SK-N-SH (cell line): ENCODE measurements around the gene GSTM3. TPM values are rescaled to one million over a fixed set of nuclear protein-coding genes. Genes with fewer than 3 reads are reported as not detected.

Experiments
- CTCF ChIA-PET: fragments of 300-600, 350-600 bp; formaldehyde crosslinking; extraction: SDS; loops from one replicate; lab custom pipeline; 2021; lab: Yijun Ruan, JAX
- POLR2A ChIA-PET: fragments of 350-600 bp; sonication (Branson Sonifier 250); formaldehyde crosslinking; extraction: SDS; loops from one replicate; lab custom pipeline; 2020; ENCODE audit warnings: antibody characterized with exemption, inconsistent platforms; lab: Yijun Ruan, JAX
- DNase-seq: peaks from one replicate; pipeline ENCODE4 v3.0.0; 2012
- H2AFZ ChIP-seq: fragments of 200-600 bp; sonication (generic); 2 replicates; pipeline ENCODE4 v1.8.1; 2016; ENCODE audit warnings: antibody characterized with exemption, mild to moderate bottlenecking, low read depth
- H3F3A ChIP-seq: fragments of 200-600 bp; sonication (generic); replicated peaks from 2 replicates; pipeline ENCODE3; 2016; ENCODE audit warnings: antibody characterized with exemption, mild to moderate bottlenecking; ENCODE audit not compliant: insufficient read depth
- H3K27ac ChIP-seq, 2 experiments: fragments of 200-500 bp in 1 of 2; fragments of 200-600 bp in 1 of 2; sonication (Bioruptor generic) in 1 of 2; sonication (generic), shearing (Covaris generic) in 1 of 2; 2 replicates each; pipeline versions ENCODE4 v1.5.1 to v1.6.1; 2014 to 2016; ENCODE audit warnings: low read depth in 2 of 2, inconsistent platforms in 1 of 2, low read length in 1 of 2, mild to moderate bottlenecking in 1 of 2, mixed read lengths in 1 of 2
- H3K27me3 ChIP-seq: fragments of 200-600 bp; sonication (generic), shearing (Covaris generic); 2 replicates; pipeline ENCODE4 v1.6.1; 2016; ENCODE audit warnings: mixed run types; ENCODE audit not compliant: insufficient read depth
- H3K36me3 ChIP-seq, 2 experiments: fragments of 200-500 bp in 1 of 2; fragments of 200-600 bp in 1 of 2; sonication (Bioruptor generic) in 1 of 2; sonication (generic) in 1 of 2; replicated peaks in 1 of 2; 2 replicates each; pipeline versions ENCODE3 to v1.5.1; 2014 to 2016; ENCODE audit warnings: low read length in 1 of 2, mild to moderate bottlenecking in 1 of 2; ENCODE audit not compliant: insufficient read depth in 2 of 2, control insufficient read depth in 1 of 2
- H3K4me1 ChIP-seq, 2 experiments: fragments of 200-500 bp in 1 of 2; fragments of 200-600 bp in 1 of 2; sonication (Bioruptor generic) in 1 of 2; sonication (generic), shearing (Covaris generic) in 1 of 2; 2 replicates each; pipeline versions ENCODE4 v1.5.1 to v1.6.1; 2014 to 2016; ENCODE audit warnings: low read depth in 1 of 2, low read length in 1 of 2, mixed run types in 1 of 2; ENCODE audit not compliant: insufficient read depth in 2 of 2, control insufficient read depth in 1 of 2
- H3K4me2 ChIP-seq: fragments of 200-600 bp; sonication (generic), shearing (Covaris generic); 2 replicates; pipeline ENCODE4 v1.6.1; 2017; ENCODE audit warnings: mixed run types
- H3K4me3 ChIP-seq, 2 experiments: fragments of 200-500 bp in 1 of 2; fragments of 200-600 bp in 1 of 2; sonication (Bioruptor generic) in 1 of 2; sonication (generic), shearing (Covaris generic) in 1 of 2; 2 replicates each; pipeline versions ENCODE4 v1.5.1 to v1.8.1; 2014 to 2016; ENCODE audit warnings: low read depth in 2 of 2, inconsistent platforms in 1 of 2, low read length in 1 of 2, mild to moderate bottlenecking in 1 of 2, mixed read lengths in 1 of 2, moderate library complexity in 1 of 2
- H3K79me2 ChIP-seq: fragments of 200-600 bp; sonication (generic); 2 replicates; pipeline ENCODE4 v1.8.1; 2017; ENCODE audit warnings: mild to moderate bottlenecking; ENCODE audit not compliant: insufficient read depth
- H3K9ac ChIP-seq: fragments of 200-600 bp; sonication (generic); 2 replicates; pipeline ENCODE4 v1.6.1; 2017; ENCODE audit warnings: mixed run types
- H3K9me2 ChIP-seq: fragments of 200-600 bp; sonication (generic); 2 replicates; pipeline ENCODE4 v1.6.1; 2017; ENCODE audit warnings: mixed run types
- H3K9me3 ChIP-seq: fragments of 200-600 bp; sonication (generic); 2 replicates; pipeline ENCODE4 v1.6.1; 2017; ENCODE audit warnings: mixed run types, mild to moderate bottlenecking, moderate library complexity
- H4K20me1 ChIP-seq: fragments of 200-600 bp; sonication (generic); 2 replicates; pipeline ENCODE4 v1.6.1; 2017; ENCODE audit warnings: mild to moderate bottlenecking, mixed run types; ENCODE audit not compliant: insufficient read depth
- ELF1 ChIP-seq: IDR thresholded peaks from 2 replicates; pipeline ENCODE4 v1.4.0; 2012
- EP300 ChIP-seq, 2 experiments: IDR thresholded peaks; 2 replicates each; pipeline versions ENCODE4 v1.4.0 to v1.6.1; 2012; ENCODE audit warnings: borderline replicate concordance in 1 of 2, low read depth in 1 of 2, low read length in 1 of 2
- JUND ChIP-seq: IDR thresholded peaks from 2 replicates; pipeline ENCODE4 v1.4.0; 2012
- MEF2A ChIP-seq: IDR thresholded peaks from 2 replicates; pipeline ENCODE4 v1.4.0; 2012; ENCODE audit warnings: low read depth, borderline replicate concordance
- NRF1 ChIP-seq: IDR thresholded peaks from 2 replicates; pipeline ENCODE4 v1.6.1; 2012; ENCODE audit warnings: low read depth, mild to moderate bottlenecking, low read length
- PBX3 ChIP-seq: IDR thresholded peaks from 2 replicates; pipeline ENCODE4; 2012
- REST ChIP-seq: IDR thresholded peaks from 2 replicates; pipeline ENCODE4 v1.6.1; 2012; ENCODE audit warnings: mild to moderate bottlenecking, low read depth, low read length, moderate library complexity
- RFX5 ChIP-seq: IDR thresholded peaks from 2 replicates; pipeline ENCODE4 v1.6.1; 2012; ENCODE audit warnings: mild to moderate bottlenecking, improper control_type of control experiment, low read length
- RXRA ChIP-seq: IDR thresholded peaks from 2 replicates; pipeline ENCODE4 v1.4.0; 2012; ENCODE audit warnings: low read depth, mild to moderate bottlenecking, borderline replicate concordance
- TCF12 ChIP-seq: IDR thresholded peaks from 2 replicates; pipeline ENCODE4 v1.4.0; 2012
- TEAD4 ChIP-seq: IDR thresholded peaks from 2 replicates; pipeline ENCODE4 v1.4.0; 2012; ENCODE audit warnings: mild to moderate bottlenecking, borderline replicate concordance; ENCODE audit not compliant: insufficient read depth
- WGBS: methylation state at CpG from one replicate; pipeline ENCODE4 v1.1.6; 2017; ENCODE audit warnings: low lambda C conversion rate; 5-methylcytosine and 5-hydroxymethylcytosine counted together
- polyA plus RNA-seq, 3 experiments: library from polyadenylated mRNA; depleted of rRNA; stranded (reverse); fragments of >200 nt; gene quantifications; 2 replicates each; pipeline ENCODE4 v1.2.3, GENCODE V29; 2012
- TF ChIP-seq, protein P1 (sequence below): fragments of 200-600 bp; sonication (generic); IDR thresholded peaks from 2 replicates; pipeline ENCODE4 v1.6.1; 2017; ENCODE audit warnings: antibody characterized with exemption, mild to moderate bottlenecking, moderate library complexity
- TF ChIP-seq, protein P2 (sequence below): fragments of 150-350 bp; IDR thresholded peaks from 2 replicates; pipeline ENCODE4 v1.6.1; 2016; ENCODE audit warnings: mild to moderate bottlenecking, low read depth, low read length
- TF ChIP-seq, protein P3 (sequence below): IDR thresholded peaks from 2 replicates; pipeline ENCODE4 v1.4.0; 2012; ENCODE audit warnings: low read depth, borderline replicate concordance

GSTM3 gene
- 84.9 and 86.6 TPM in 2 replicates for polyA plus RNA-seq (2012; rRNA removed)
- 101 and 104 TPM in 2 replicates for polyA plus RNA-seq (2012; cell fraction: cytosol; rRNA removed)
- 44.0 and 59.3 TPM in 2 replicates for polyA plus RNA-seq (2012; cell fraction: nucleus; rRNA removed)

GRCh38 chr1:109740615-109741373, at the start of gene GSTM3:
GSTM3 (minus strand) TSS chr1:109741038; CDS start chr1:109740287, 751 bp downstream.
- Histone ChIP-seq H2AFZ (peak within 1 kb of the TSS; percentile 96), H3K4me2 (peak within 1 kb of the TSS; percentile 94), H3K9me3 (no peaks in the 10 kb centered on the region), H3K36me3 (peaks cover 16 to 19% of the 10 kb centered on the region in 2 experiments), H3K9me2 (no peaks in the 10 kb centered on the region), H3K4me1 (peaks cover 0 to 11% of the 10 kb centered on the region in 2 experiments; a peak in 2 of 4 replicates), H3K9ac (peak within 1 kb of the TSS; percentile 73), H3K27ac (peak within 1 kb of the TSS in 1 of 2 experiments; percentile 80; a peak in 1 of 4 replicates), H4K20me1 (no peaks in the 10 kb centered on the region), H3K79me2 (no peaks in the 10 kb centered on the region), H3K27me3 (no peaks in the 10 kb centered on the region), H3K4me3 (peak within 1 kb of the TSS; percentile 73 to 81)
- no peak for DNase-seq
- 48% methylated on average over 4 of the region's 10 CpGs for WGBS
- TF ChIP-seq TEAD4 = no peak
- no peak for TF ChIP-seq REST
- TF ChIP-seq JUND = no peak
- TF ChIP-seq, protein P1, sequence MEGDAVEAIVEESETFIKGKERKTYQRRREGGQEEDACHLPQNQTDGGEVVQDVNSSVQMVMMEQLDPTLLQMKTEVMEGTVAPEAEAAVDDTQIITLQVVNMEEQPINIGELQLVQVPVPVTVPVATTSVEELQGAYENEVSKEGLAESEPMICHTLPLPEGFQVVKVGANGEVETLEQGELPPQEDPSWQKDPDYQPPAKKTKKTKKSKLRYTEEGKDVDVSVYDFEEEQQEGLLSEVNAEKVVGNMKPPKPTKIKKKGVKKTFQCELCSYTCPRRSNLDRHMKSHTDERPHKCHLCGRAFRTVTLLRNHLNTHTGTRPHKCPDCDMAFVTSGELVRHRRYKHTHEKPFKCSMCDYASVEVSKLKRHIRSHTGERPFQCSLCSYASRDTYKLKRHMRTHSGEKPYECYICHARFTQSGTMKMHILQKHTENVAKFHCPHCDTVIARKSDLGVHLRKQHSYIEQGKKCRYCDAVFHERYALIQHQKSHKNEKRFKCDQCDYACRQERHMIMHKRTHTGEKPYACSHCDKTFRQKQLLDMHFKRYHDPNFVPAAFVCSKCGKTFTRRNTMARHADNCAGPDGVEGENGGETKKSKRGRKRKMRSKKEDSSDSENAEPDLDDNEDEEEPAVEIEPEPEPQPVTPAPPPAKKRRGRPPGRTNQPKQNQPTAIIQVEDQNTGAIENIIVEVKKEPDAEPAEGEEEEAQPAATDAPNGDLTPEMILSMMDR = no peak
- no peak for TF ChIP-seq EP300 (IDR thresholded peaks at IDR 0.05; ENCODE audit: borderline replicate concordance in 1 of 2, low read depth in 1 of 2, low read length in 1 of 2)
- no peak for TF ChIP-seq MEF2A
- TF ChIP-seq NRF1 = no peak
- TF ChIP-seq, protein P2, sequence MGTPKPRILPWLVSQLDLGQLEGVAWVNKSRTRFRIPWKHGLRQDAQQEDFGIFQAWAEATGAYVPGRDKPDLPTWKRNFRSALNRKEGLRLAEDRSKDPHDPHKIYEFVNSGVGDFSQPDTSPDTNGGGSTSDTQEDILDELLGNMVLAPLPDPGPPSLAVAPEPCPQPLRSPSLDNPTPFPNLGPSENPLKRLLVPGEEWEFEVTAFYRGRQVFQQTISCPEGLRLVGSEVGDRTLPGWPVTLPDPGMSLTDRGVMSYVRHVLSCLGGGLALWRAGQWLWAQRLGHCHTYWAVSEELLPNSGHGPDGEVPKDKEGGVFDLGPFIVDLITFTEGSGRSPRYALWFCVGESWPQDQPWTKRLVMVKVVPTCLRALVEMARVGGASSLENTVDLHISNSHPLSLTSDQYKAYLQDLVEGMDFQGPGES = no peak
- TF ChIP-seq RXRA = no peak
- no peak for TF ChIP-seq RFX5
- TF ChIP-seq, protein P3, sequence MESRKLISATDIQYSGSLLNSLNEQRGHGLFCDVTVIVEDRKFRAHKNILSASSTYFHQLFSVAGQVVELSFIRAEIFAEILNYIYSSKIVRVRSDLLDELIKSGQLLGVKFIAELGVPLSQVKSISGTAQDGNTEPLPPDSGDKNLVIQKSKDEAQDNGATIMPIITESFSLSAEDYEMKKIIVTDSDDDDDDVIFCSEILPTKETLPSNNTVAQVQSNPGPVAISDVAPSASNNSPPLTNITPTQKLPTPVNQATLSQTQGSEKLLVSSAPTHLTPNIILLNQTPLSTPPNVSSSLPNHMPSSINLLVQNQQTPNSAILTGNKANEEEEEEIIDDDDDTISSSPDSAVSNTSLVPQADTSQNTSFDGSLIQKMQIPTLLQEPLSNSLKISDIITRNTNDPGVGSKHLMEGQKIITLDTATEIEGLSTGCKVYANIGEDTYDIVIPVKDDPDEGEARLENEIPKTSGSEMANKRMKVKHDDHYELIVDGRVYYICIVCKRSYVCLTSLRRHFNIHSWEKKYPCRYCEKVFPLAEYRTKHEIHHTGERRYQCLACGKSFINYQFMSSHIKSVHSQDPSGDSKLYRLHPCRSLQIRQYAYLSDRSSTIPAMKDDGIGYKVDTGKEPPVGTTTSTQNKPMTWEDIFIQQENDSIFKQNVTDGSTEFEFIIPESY = no peak
- TF ChIP-seq PBX3 = no peak
- TF ChIP-seq ELF1 = no peak
- TF ChIP-seq TCF12 = no peak
- TF ChIP-seq, all 33 proteins: peak for 0
- ChIA-PET POLR2A (interaction anchor here (1.0 to 1.6 kb wide), 2 partner anchors 12 to 23 kb away, joined by 3 to 4 read pairs; no protein-coding TSS in a partner anchor), CTCF (interaction anchor here (0.5 to 2.5 kb wide), 8 partner anchors 9 to 243 kb away, joined by 3 to 8 read pairs (median 3); no protein-coding TSS in a partner anchor)
- no peaks in the 10 kb centered on the region for H3F3A ChIP-seq
